ENCODE data around the gene ZNF516. TPM values are rescaled to one million over a fixed set of nuclear protein-coding genes. Genes with fewer than 3 reads are reported as not detected.

ZNF516 gene
- total RNA-seq, 1 experiment from 2014 or later, result 22.6 TPM

DNA sequence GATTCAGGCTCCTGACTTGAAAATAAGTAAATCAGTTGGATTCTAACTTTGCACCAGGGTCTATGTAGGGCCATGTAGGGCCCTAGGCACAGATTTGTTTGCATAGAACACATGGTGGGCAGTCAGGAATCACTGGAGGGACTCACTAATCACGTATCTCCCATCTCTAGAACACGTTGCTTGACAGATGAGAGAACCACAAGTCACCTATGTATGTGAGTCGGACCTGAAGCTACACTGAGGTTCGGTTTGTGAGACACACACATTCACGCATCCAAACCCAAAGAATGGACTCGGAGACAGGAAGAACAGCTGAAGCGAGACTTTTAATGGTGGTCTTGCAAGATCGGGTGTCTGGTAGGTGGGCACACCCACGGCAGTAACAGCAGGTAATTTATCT lies 157.0 kb downstream of the ZNF516 start:
- no CpG with 5 or more reads among the region's 9 CpGs for WGBS (ENCODE audit: extremely low coverage, insufficient read length, low lambda C conversion rate)
- Histone ChIP-seq H3K27ac (ENCODE audit: insufficient read length, low read depth, low read length) (no peak overlapping the region), H4K8ac (replicated peaks; ENCODE audit: insufficient read length, low read depth, low read length) (no peak overlapping the region), H3K56ac (ENCODE audit: insufficient read length, low read depth, low read length) (no peak overlapping the region), H3K18ac (ENCODE audit: insufficient read length, low read depth, low read length) (no peak overlapping the region), H3K4ac (ENCODE audit: low read depth, low read length) (no peak overlapping the region), H3K4me2 (ENCODE audit: insufficient read depth, insufficient read length, low read length) (no peak overlapping the region), H2BK20ac (ENCODE audit: low read depth, low read length, poor library complexity, severe bottlenecking) (no peak overlapping the region), H2BK5ac (ENCODE audit: insufficient read length, low read length) (no peak overlapping the region), H2AK5ac (ENCODE audit: insufficient read length, low read length) (no peak overlapping the region), H3K23me2 (ENCODE audit: insufficient read length, low read depth, low read length, poor library complexity, severe bottlenecking) (no peaks in the 10 kb centered on the region), H4K91ac (ENCODE audit: insufficient read length, low read depth, low read length) (no peak overlapping the region), H2AFZ (ENCODE audit: low read length) (no peak overlapping the region), H3K4me1 (ENCODE audit: insufficient read depth, low read length) (no peaks in the 10 kb centered on the region), H3K79me1 (ENCODE audit: insufficient read depth, low read depth, low read length, poor library complexity, severe bottlenecking) (no peaks in the 10 kb centered on the region), H3K9me3 (ENCODE audit: control insufficient read depth, low read depth, low read length) (peaks cover 8% of the 10 kb centered on the region), H3K79me2 (ENCODE audit: insufficient read depth, low read length) (no peaks in the 10 kb centered on the region), H3K9ac (ENCODE audit: extremely low read depth, insufficient read length, low read length) (no peak overlapping the region), H2BK12ac (ENCODE audit: insufficient read length, low read depth, low read length) (no peak overlapping the region), H4K20me1 (ENCODE audit: control insufficient read depth, insufficient read depth, insufficient read length) (no peaks in the 10 kb centered on the region), H3K14ac (ENCODE audit: insufficient read depth, low read length) (no peak overlapping the region), H4K5ac (ENCODE audit: insufficient read length, low read depth, low read length) (no peak overlapping the region), H3K27me3 (ENCODE audit: insufficient read depth, low read length) (no peaks in the 10 kb centered on the region), H3K23ac (ENCODE audit: insufficient read length, low read depth, low read length) (no peak overlapping the region), H2BK120ac (ENCODE audit: low read depth, low read length, poor library complexity, severe bottlenecking) (no peak overlapping the region), H2BK15ac (ENCODE audit: low read depth, low read length) (no peak overlapping the region), H3T11ph (ENCODE audit: low read length) (no peak overlapping the region)
- H3K27ac Mint-ChIP-seq, result no peak overlapping the region
- no peak overlapping the region for H3K4me3 Mint-ChIP-seq
- H3K36me3 Mint-ChIP-seq (ENCODE audit: insufficient read depth in 1 of 3, low read depth in 3 of 3), result peaks cover 0 to 7% (median 4%) of the 10 kb centered on the region in 3 experiments; a peak in 3 of 7 replicates
- TF ChIP-seq CTCF (conservative IDR thresholded peaks at IDR 0.05), result no peak
- H3K27me3 Mint-ChIP-seq (ENCODE audit: low read depth), result no peaks in the 10 kb centered on the region
- DNase-seq, result no peak
- no peaks in the 10 kb centered on the region for H3K4me1 Mint-ChIP-seq
- peaks cover 14 to 16% of the 10 kb centered on the region in 2 experiments; a peak in 4 of 5 replicates for H3K9me3 Mint-ChIP-seq

Measured in H9 (cell line).